ENCODE data around the gene LPAR1. TPM values are rescaled to one million over a fixed set of nuclear protein-coding genes. Genes with fewer than 3 reads are reported as not detected.

LPAR1 gene
- total RNA-seq, 1 experiment from 2014 or later = 11.0 TPM

DNA sequence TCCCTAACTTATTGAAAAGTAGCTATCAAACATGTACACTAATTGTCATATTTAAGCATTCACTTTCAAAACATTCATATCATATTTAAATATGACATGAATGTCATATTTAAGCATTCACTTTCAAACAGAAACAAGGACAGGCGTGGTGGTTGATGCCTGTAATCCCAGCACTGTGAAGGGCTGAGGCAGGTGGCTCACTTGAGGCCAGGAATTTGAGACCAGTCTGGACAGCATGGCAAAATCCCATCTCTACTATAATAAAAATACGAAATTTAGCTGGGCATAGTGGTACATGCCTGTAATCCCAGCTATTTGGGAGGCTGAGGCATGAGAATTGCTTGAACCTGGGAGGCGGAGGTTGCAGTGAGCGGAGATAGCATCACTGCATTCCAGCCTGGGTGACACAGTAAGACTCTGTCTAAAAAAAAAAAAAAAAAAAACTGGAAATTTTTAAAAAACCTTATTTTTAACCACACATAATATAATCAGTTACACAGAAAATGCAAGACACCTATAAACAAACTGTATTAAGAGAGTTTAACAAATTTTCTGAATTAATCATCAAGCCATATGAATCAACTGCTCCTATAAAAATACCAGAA lies 88.1 kb downstream of the LPAR1 start:
- H3K9me3 ChIP-seq (ENCODE audit: control insufficient read depth, insufficient read depth, low read depth, low read length) = 0 out of 2 replicates have a peak, but pooled peaks cover 3% of the 10 kb centered on the region
- H3K4me1 ChIP-seq (ENCODE audit: control insufficient read depth, insufficient read depth, low read length) = no peaks in the 10 kb centered on the region; the same call in none of the 2 replicates
- no peak overlapping the region for H3K4me3 ChIP-seq (ENCODE audit: low read depth in 2 of 2, low read length in 2 of 2)
- TF ChIP-seq SIN3A (IDR thresholded peaks at IDR 0.05; ENCODE audit: borderline replicate concordance, insufficient read depth, low read depth, low read length) = no peak
- TF ChIP-seq, protein P1, sequence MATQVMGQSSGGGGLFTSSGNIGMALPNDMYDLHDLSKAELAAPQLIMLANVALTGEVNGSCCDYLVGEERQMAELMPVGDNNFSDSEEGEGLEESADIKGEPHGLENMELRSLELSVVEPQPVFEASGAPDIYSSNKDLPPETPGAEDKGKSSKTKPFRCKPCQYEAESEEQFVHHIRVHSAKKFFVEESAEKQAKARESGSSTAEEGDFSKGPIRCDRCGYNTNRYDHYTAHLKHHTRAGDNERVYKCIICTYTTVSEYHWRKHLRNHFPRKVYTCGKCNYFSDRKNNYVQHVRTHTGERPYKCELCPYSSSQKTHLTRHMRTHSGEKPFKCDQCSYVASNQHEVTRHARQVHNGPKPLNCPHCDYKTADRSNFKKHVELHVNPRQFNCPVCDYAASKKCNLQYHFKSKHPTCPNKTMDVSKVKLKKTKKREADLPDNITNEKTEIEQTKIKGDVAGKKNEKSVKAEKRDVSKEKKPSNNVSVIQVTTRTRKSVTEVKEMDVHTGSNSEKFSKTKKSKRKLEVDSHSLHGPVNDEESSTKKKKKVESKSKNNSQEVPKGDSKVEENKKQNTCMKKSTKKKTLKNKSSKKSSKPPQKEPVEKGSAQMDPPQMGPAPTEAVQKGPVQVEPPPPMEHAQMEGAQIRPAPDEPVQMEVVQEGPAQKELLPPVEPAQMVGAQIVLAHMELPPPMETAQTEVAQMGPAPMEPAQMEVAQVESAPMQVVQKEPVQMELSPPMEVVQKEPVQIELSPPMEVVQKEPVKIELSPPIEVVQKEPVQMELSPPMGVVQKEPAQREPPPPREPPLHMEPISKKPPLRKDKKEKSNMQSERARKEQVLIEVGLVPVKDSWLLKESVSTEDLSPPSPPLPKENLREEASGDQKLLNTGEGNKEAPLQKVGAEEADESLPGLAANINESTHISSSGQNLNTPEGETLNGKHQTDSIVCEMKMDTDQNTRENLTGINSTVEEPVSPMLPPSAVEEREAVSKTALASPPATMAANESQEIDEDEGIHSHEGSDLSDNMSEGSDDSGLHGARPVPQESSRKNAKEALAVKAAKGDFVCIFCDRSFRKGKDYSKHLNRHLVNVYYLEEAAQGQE (IDR thresholded peaks at IDR 0.05; ENCODE audit: insufficient read depth in 1 of 2, low read depth in 2 of 2, low read length in 1 of 2) = no peak
- TF ChIP-seq, protein P2, sequence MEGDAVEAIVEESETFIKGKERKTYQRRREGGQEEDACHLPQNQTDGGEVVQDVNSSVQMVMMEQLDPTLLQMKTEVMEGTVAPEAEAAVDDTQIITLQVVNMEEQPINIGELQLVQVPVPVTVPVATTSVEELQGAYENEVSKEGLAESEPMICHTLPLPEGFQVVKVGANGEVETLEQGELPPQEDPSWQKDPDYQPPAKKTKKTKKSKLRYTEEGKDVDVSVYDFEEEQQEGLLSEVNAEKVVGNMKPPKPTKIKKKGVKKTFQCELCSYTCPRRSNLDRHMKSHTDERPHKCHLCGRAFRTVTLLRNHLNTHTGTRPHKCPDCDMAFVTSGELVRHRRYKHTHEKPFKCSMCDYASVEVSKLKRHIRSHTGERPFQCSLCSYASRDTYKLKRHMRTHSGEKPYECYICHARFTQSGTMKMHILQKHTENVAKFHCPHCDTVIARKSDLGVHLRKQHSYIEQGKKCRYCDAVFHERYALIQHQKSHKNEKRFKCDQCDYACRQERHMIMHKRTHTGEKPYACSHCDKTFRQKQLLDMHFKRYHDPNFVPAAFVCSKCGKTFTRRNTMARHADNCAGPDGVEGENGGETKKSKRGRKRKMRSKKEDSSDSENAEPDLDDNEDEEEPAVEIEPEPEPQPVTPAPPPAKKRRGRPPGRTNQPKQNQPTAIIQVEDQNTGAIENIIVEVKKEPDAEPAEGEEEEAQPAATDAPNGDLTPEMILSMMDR (IDR thresholded peaks at IDR 0.05) = no peak
- TF ChIP-seq POLR2AphosphoS5 (IDR thresholded peaks at IDR 0.05; ENCODE audit: low read depth, low read length) = no peak
- no peak for TF ChIP-seq TCF7L2 (IDR thresholded peaks at IDR 0.05; ENCODE audit: low read depth, low read length)
- POLR2A ChIA-PET = no interaction called here
- BruUV-seq (replicated peaks) = no TSS peak
- no peak overlapping the region for H3K27ac ChIP-seq (ENCODE audit: low read length)
- H3K36me3 ChIP-seq (ENCODE audit: control insufficient read depth, insufficient read depth, low read length) = no peaks in the 10 kb centered on the region
- ATAC-seq (no peak), DNase-seq (ENCODE audit: low read depth, low spot score) (no peak)
- CTCF ChIA-PET = no interaction called here
- intact Hi-C loops (cut with micrococcal nuclease; ENCODE audit: unreplicated experiment) (no loop called here), in situ Hi-C loops (cut with HindIII; ENCODE audit: low pct_unique_long_range_greater_than_20kb, low sequenced_read_pairs) (no loop called here)
- H3K27me3 ChIP-seq (ENCODE audit: control insufficient read depth, insufficient read depth, low read length) = no peaks in the 10 kb centered on the region

DNA sequence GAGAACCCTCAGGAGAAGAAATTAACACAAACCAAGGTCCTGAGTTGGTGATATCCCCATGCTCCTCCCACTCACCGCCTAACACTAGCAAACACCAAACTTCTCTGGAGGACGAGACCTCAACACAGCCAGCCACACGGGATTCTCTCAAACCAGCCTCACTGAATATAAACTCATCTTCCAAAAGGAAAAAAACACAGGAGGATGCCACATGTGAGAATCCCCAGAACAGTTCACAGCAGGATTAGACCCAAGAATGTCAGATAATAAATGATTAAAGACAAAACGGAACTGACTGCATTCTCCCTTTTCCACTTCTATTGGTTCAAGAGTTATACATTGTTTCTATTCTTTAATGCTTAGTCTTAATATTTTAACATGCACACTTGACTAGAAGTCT lies 89.2 kb downstream of the LPAR1 start:
- Histone ChIP-seq H3K4me3 (ENCODE audit: low read depth in 2 of 2, low read length in 2 of 2) (no peak overlapping the region), H3K36me3 (ENCODE audit: control insufficient read depth, insufficient read depth, low read length) (no peaks in the 10 kb centered on the region), H3K4me1 (ENCODE audit: control insufficient read depth, insufficient read depth, low read length) (no peaks in the 10 kb centered on the region; the same call in none of the 2 replicates), H3K27me3 (ENCODE audit: control insufficient read depth, insufficient read depth, low read length) (no peaks in the 10 kb centered on the region), H3K27ac (ENCODE audit: low read length) (no peak overlapping the region), H3K9me3 (ENCODE audit: control insufficient read depth, insufficient read depth, low read depth, low read length) (no peaks in the 10 kb centered on the region)
- intact Hi-C loops (cut with micrococcal nuclease; ENCODE audit: unreplicated experiment) = no loop called here
- DNase-seq (ENCODE audit: low read depth, low spot score) (no peak), ATAC-seq (no peak)
- no peak for TF ChIP-seq POLR2AphosphoS5 (IDR thresholded peaks at IDR 0.05; ENCODE audit: low read depth, low read length)
- TF ChIP-seq, protein P2 (IDR thresholded peaks at IDR 0.05) = no peak
- TF ChIP-seq, protein P1 (IDR thresholded peaks at IDR 0.05; ENCODE audit: insufficient read depth in 1 of 2, low read depth in 2 of 2, low read length in 1 of 2) = no peak
- no peak for TF ChIP-seq SIN3A (IDR thresholded peaks at IDR 0.05; ENCODE audit: borderline replicate concordance, insufficient read depth, low read depth, low read length)
- TF ChIP-seq TCF7L2 (IDR thresholded peaks at IDR 0.05; ENCODE audit: low read depth, low read length) = no peak
- ChIA-PET CTCF (no interaction called here), POLR2A (no interaction called here)
- in situ Hi-C loops (cut with HindIII; ENCODE audit: low pct_unique_long_range_greater_than_20kb, low sequenced_read_pairs) = no loop called here
- no TSS peak for BruUV-seq (replicated peaks)

Data from Panc1 (cell line).